Inferior parietal cortex (tissue), 1 donor: ENCODE data around the gene PPM1L.
A peak's percentile ranks its signal among the peaks of the same experiment; 100 is the strongest.

Experiments used
- DNase-seq: peaks from one replicate; pipeline ENCODE4 v3.0.0-alpha.2; 2016; ENCODE audit errors: extremely low spot score

PPM1L gene

GRCh38 chr3:160763073-160763472, 7.0 kb downstream of the PPM1L start:
- DNase-seq, result no peak

- no peak for DNase-seq
Observed at GRCh38 chr3:160765211-160765610, 9.2 kb downstream of the PPM1L start.

DNA sequence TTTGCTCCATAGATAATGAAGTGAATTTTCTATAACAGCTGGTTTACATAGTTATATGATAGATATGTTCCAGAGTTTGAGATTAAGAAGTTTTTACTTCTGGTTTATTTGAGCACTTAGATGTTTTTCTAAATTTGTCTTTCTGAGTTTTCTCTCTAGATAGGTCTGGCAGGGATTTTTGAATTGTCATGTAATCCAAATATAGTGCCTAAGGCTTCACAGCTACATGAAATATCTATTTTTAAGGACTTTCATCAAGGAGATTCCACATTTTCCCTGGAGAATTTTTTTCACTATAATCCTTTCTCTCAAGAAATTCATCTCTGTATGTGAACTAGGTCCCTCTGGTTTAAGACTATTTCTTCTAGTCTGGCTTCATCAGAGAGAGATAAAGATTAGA, 12.0 kb downstream of the PPM1L start:
- DNase-seq, result no peak

DNA sequence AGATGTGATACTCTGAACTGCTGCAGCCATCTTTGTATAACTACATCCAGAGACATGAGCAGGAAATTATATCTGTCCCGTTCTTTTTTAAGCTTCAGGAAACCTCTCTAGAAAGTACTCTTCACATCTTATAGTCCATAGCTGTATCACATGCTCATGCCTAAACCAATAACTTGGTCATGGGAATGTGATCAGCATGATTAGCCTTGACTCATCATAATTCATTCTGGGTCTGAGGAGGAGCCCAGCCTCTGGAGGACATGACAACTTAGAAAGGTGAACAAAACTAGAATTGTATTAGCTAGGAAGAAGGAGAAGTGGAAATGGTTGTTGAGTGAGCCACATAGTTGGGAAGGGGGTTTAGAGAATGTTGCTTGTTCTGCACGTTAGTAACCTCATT, 12.9 kb downstream of the PPM1L start:
- no peak for DNase-seq

- DNase-seq, result peak; percentile 55
Observed at GRCh38 chr3:160771811-160772459, 15.9 kb downstream of the PPM1L start.

- DNase-seq, result no peak
Observed at GRCh38 chr3:160773722-160774121, 17.7 kb downstream of the PPM1L start.

GRCh38 chr3:160774172-160774571, 18.1 kb downstream of the PPM1L start:
- DNase-seq, result no peak

DNA sequence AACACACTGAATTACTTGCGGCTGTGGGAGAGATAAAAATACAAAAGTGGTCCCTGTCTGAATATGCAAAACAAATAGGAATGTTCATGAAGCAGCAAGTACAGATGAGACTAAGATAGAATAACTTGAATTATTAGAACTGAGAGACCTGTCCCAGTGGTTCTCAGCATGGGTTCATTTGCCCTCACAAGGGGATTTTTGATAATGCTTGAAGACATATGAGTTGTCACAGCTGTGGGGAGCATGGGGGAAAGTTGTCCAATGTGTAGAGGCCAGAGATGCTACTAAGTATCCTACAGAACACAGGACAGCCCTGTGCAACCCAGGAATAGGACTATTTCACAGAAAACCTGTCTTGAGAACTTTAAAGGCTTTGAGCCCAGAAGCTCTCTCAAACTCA, 22.4 kb downstream of the PPM1L start:
- DNase-seq, result no peak

GRCh38 chr3:160779040-160779439, 23.0 kb downstream of the PPM1L start:
- DNase-seq, result no peak

DNA sequence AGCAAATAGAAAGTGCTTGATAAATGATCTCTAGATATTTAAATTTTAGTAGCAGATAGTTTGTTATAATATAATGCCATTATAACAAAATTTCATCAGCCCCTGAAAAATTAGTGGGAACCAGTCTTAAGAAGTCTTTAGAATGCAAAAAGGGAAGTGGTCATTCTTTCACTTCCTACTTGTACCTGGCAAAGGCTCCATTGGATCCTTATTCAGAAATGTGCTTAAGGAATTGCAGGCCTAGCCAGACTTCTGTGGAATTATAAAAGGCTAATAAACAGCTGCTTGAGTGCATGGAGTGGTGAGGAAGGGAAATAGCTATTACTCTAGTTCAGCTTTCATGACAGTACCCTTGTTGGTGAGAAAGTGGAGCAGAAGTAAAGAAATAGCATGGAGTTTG, 24.2 kb downstream of the PPM1L start:
- DNase-seq, result no peak

DNA sequence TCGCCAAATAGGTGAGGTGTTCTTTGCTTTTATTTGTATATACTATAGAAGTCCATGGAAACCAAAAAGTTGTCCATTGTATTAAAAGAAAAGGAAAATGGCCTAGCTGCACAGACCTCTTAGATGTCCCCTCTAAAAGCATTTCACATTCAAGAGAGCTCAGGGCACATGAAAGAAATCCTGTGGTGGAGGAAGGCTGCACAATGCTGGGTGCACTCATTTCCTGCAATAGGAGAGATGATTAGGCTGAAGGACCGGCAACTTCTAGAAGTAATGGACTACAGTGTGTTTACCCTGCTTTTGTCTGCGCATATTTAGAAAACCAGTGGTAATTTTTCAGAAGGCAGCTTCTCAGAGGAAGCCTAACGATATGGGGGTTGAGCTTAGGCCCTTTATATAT, 25.4 kb downstream of the PPM1L start:
- no peak for DNase-seq

GRCh38 chr3:160781863-160782262, 25.8 kb downstream of the PPM1L start:
- DNase-seq, result no peak

DNA sequence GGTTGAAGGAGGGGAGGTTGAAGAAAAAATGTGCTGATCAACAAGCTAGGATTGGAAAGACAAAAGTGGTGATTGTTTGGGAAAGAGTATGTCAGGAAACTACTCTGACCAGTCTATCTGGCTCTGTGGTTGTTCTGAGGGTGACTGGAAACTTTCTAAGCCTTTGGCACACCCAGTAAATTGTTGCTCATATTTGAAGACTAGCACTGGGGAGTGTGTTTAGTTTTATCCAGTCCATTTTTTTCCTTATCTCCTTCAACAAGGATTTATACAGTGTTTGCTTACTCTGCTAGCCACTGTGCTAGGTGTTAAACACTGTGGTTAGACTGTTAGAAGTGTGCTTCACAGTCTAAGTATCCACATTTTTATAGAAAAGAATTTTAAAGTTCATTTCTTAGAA, 28.8 kb downstream of the PPM1L start:
- no peak for DNase-seq

DNA sequence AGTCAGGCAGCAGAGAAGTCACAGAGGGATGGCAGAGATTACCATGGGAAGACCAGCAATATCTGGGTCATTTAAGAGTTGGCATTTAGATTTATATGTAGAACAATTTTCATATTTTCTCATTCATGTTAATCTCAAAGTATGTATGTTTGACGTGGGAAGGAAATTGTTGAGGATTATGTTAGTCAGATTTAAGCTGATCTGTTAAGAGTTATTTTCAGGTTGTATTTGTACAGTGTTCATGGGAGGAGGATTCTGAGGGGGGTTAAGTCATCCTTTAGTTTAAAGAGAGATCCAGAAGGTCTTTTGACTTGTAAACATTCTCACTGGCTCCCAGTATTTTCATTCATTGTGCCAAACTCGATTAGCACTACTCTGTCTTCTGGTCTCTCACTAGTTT, 34.7 kb downstream of the PPM1L start:
- no peak for DNase-seq

- DNase-seq, result no peak
Observed at GRCh38 chr3:160792540-160792939, 36.5 kb downstream of the PPM1L start.

- no peak for DNase-seq
Observed at GRCh38 chr3:160793722-160794252, 37.8 kb downstream of the PPM1L start.

- no peak for DNase-seq
Observed at GRCh38 chr3:160796089-160796812, 40.2 kb downstream of the PPM1L start.

DNA sequence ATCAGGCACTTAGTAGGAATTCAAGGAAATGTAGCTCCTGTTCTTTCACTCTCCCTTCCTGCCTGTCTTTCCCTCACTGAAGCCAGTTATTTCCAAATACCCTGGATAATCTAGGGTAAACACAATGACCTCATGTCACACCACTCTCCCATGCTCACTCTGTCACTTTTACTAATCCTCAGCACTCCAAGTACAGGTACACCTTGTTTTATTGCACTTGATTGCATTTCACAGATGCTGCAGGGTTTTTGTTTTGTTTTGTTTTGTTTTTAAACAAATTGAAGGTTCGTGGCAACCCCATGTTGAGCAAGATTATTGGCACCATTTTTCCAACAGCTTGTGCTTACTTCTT, 40.8 kb downstream of the PPM1L start:
- DNase-seq, result no peak

DNA sequence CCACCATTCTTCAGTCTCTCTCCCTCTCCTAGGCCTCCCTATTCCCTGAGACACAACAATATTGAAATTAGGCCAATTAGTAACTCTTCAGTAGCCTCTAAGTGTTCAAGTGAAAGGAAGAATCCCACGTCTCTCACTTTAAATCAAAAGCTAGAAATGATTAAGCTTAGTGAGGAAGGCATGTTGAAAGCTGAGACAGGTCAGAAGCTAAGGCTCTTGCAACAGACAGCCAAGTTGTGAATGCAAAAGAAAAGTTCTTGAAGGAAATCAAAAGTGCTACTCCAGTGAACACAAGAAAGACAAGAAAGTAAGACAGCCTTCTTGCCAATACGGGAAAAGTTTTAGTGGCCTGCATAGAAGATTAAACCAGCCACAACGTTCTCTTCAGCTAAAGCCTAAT, 41.3 kb downstream of the PPM1L start:
- no peak for DNase-seq

- peak; percentile 63 for DNase-seq
Observed at GRCh38 chr3:160801386-160802118, 45.5 kb downstream of the PPM1L start.

DNA sequence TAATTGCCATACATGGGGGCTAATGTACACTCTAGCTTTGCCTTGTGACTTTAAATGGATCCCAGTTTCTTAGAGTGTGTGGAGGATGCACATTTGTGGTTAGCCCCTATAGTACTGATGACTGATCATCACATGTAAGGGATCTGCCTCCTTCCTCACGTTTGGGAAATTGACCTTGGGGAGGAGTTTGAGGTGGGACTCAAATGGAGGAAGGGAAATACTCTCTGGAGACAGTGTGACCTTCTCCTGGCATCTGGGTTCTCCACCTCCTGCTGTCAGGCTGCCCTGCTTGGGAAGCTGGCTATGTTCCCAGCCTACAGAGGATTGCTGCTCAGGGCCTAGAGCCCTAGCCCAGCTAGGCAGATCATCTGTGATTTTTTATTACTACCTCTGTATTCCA, 48.7 kb downstream of the PPM1L start:
- no peak for DNase-seq

DNA sequence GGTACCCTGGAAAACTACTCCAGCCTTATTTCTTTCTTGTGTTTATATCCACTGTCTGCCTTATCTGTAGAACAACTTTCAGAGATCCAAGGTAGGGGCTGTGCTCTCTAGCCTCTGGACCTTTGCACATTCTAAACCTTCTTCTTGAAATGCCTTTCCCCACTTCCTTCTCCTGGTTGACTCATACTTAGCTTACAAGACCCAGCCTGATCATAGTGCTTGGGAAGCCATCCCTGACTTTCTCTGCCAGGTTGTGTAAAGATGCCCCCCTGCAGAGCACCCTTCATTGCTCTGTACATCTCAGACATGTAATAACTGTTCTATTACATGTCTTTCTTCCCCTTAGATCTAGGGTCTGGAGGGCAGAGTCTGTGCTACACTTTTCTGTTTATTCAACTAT, 50.1 kb downstream of the PPM1L start:
- DNase-seq, result no peak

DNA sequence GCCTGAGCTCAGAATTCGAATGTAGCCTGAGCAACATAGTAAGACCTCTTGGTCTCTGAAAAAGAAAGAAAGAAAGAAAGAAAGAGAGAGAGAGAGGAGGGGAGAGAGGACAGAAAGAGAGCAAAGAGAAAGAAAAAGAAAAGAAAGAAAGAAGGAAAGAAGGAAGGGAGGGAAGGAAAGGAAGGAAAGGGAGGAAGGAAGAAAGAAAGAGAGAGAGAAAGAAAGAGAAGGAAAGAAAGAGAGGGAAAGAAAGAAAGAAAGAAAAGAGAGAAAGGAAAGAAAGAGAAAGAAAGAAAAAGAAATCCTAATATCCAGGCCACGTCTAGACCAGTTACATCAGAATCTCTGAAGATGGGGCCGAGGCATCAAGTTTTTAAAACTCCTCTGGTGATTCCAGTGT, 50.7 kb downstream of the PPM1L start:
- DNase-seq, result no peak
